GM19395 (cell line): ENCODE results near the gene TARS3.

Source experiments
- ATAC-seq: cut with Tn5 transposase; IDR thresholded peaks from one replicate; pipeline ENCODE4 v1.9.1; 2021; ENCODE audit warnings: mild to moderate bottlenecking, moderate library complexity; ENCODE audit not compliant: unreplicated experiment

Gene TARS3

GRCh38 chr15:101625980-101626379 lies 98.3 kb downstream of the TARS3 start:
- no peak for ATAC-seq

GRCh38 chr15:101625184-101625583 lies 99.1 kb downstream of the TARS3 start:
- ATAC-seq: no peak

GRCh38 chr15:101623367-101624304 lies 100.6 kb downstream of the TARS3 start:
- ATAC-seq: no peak

GRCh38 chr15:101621961-101622360 lies 102.3 kb downstream of the TARS3 start:
- ATAC-seq: no peak

GRCh38 chr15:101620671-101621070 lies 103.6 kb downstream of the TARS3 start:
- peak; percentile 71 for ATAC-seq

GRCh38 chr15:101619615-101619865 lies 104.7 kb downstream of the TARS3 start:
- no peak for ATAC-seq

- ATAC-seq: no peak
These were observed 105.2 kb downstream of the TARS3 start for GRCh38 chr15:101618851-101619614.

- ATAC-seq: no peak
These were observed 106.2 kb downstream of the TARS3 start for GRCh38 chr15:101618076-101618475.

GRCh38 chr15:101617390-101617965 lies 106.8 kb downstream of the TARS3 start:
- no peak for ATAC-seq

GRCh38 chr15:101615986-101616848 lies 108.1 kb downstream of the TARS3 start:
- no peak for ATAC-seq

- ATAC-seq: no peak
These were observed 108.8 kb downstream of the TARS3 start for GRCh38 chr15:101615414-101615985.

GRCh38 chr15:101614761-101615160 lies 109.5 kb downstream of the TARS3 start:
- ATAC-seq: no peak

- no peak for ATAC-seq
These were observed 110.2 kb downstream of the TARS3 start for GRCh38 chr15:101614001-101614585.

GRCh38 chr15:101613130-101614000 lies 110.9 kb downstream of the TARS3 start:
- ATAC-seq: no peak

- ATAC-seq: no peak
These were observed 111.6 kb downstream of the TARS3 start for GRCh38 chr15:101612676-101613075.

GRCh38 chr15:101611580-101612299 lies 112.5 kb downstream of the TARS3 start:
- no peak for ATAC-seq

- ATAC-seq: no peak
These were observed 113.3 kb downstream of the TARS3 start for GRCh38 chr15:101611007-101611406.

GRCh38 chr15:101610611-101611000 lies 113.7 kb downstream of the TARS3 start:
- ATAC-seq: no peak
